GM12891 (cell line): ENCODE data around the gene DMD.

Experiments
- DNase-seq: peaks from one replicate; pipeline ENCODE4 v3.0.0; 2011; ENCODE audit warnings: low spot score; ENCODE audit not compliant: insufficient read length
- FAIRE-seq: peaks from 2 replicates; lab custom pipeline; 2011; peaks lifted over from hg19 to GRCh38; lab: Jason Lieb, UNC
- PAX5 ChIP-seq: IDR thresholded peaks from 2 replicates; pipeline ENCODE4 v1.6.1; 2011; ENCODE audit warnings: low read length, moderate library complexity, mild to moderate bottlenecking; ENCODE audit not compliant: insufficient read depth, severe bottlenecking
- POLR2A ChIP-seq: IDR thresholded peaks from 2 replicates; pipeline ENCODE4 v1.6.1; 2011; ENCODE audit warnings: low read depth, low read length, control low read depth
- POLR2AphosphoS5 ChIP-seq: IDR thresholded peaks from 2 replicates; pipeline ENCODE4 v1.6.1; 2011; ENCODE audit warnings: low read depth, low read length, control low read depth
- POU2F2 ChIP-seq: IDR thresholded peaks from 2 replicates; pipeline ENCODE4 v1.6.1; 2011; ENCODE audit warnings: low read depth, mild to moderate bottlenecking, control low read depth, low read length, moderate library complexity
- SPI1 ChIP-seq: IDR thresholded peaks from 2 replicates; pipeline ENCODE4 v1.6.1; 2011; ENCODE audit warnings: low read depth, low read length, control low read depth
- TAF1 ChIP-seq: IDR thresholded peaks from 2 replicates; pipeline ENCODE4 v1.6.1; 2011; ENCODE audit warnings: low read depth, low read length, control low read depth

DMD gene

DNA sequence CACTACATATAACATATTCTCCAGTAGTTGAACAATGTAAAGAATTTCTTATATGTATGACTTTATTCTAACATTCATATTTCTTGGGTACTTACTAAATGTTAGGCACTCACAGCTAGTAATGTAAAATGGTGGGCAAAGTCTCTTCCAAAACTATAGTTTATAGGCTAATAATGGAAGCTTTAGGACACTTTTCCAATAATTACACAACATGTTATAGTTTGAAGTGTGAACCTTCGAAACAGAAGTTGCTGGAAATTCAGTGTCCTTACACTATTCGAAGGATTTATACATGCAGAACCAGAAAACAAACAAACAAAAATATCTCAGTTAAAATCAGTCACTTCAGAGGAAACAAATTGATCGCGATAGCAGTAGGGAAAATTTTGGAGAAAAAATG lies 212.6 kb downstream of the DMD start:
- DNase-seq (no peak), FAIRE-seq (no peak)
- TF ChIP-seq POU2F2 (no peak), PAX5 (no peak), POLR2AphosphoS5 (no peak), SPI1 (no peak), TAF1 (no peak), POLR2A (no peak)

DNA sequence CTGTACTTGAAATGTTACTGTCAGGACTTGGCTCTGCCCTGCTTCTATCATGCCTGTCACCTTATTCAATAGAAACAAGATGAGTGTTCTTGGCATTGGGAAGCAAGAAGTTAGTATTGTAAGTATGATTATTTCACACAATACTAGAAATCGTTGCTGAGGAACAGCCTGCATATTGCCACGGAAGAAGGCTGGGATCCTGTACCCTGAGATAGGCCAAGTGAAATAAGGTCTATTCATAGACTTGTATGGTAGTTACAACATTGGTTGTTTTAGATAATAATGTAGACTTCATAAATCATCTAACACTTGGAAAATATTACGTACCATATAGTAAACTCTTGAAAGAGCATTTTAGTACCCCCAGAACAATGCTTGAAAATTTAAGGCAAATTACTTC lies 215.9 kb downstream of the DMD start:
- DNase-seq (no peak), FAIRE-seq (no peak)
- no peak for TF ChIP-seq TAF1
- TF ChIP-seq POLR2AphosphoS5: no peak
- no peak for TF ChIP-seq POLR2A
- no peak for TF ChIP-seq PAX5
- TF ChIP-seq SPI1: no peak
- TF ChIP-seq POU2F2: no peak

DNA sequence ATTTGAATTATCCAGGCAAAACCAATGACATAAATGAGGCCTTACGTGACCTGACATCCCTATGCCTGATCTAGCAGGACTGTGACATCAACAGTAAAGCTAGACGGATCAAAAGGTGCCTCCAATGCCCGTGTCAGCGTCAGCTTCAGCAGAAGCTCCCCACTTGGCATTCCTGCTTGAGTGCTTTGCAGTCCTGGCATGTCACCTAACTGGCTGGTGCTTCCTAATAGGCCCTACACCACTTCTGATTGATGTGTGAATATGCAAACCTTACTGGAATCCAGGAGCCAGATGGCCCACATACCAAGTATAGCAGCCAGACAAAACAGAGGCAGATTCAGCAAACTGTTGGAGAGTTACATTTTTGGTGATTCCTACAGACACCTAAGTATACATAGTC lies 224.2 kb downstream of the DMD start:
- no peak for TF ChIP-seq SPI1
- no peak for TF ChIP-seq POLR2A
- no peak for TF ChIP-seq POLR2AphosphoS5
- TF ChIP-seq PAX5: no peak
- TF ChIP-seq POU2F2: no peak
- TF ChIP-seq TAF1: no peak
- FAIRE-seq (no peak), DNase-seq (no peak)

DNA sequence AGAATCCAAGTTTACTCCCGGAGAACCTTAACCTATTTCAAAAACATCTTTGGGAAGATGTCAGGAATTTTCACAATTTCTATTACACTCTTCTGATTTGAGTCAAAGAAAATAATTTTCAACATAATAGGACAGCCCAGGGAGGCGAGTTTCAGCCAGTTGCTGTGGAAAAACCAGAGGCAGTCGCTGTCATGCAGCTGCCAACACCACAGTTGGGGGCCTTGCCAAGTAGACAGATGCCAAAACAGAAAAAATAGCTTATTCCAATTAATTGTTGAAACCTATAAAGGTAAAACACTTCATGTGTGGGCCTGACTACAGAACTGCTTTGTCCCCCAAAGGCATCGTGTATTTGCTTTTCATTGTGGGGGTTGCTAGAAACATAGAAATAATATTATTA lies 225.8 kb downstream of the DMD start:
- DNase-seq (no peak), FAIRE-seq (no peak)
- TF ChIP-seq TAF1 (no peak), POLR2AphosphoS5 (no peak), POU2F2 (no peak), SPI1 (no peak), PAX5 (no peak), POLR2A (no peak)

DNA sequence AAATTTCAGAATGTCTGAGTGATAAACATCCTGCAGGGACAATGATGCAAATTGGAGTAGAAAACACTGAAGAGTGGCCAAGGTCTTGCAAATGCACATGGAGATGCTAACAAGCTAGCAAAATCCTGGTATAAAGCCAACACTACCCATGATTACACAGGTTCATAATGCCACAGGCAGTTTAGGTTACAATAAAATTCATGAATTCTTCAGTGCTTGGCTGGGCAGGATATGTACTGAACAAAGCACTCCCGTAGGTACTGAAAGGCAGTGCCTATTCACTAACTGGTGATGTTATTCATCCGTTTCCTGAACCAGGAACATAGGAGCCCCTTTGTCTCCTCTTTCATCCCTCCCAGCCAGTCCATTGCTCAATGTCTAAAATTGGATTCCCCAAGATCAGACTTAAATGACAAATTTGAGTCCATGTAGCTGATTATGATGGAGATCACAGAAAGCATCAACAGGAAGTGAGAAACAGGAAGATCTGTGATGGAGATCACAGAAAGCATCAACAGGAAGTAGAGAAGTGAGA lies 244.5 kb downstream of the DMD start:
- DNase-seq (no peak), FAIRE-seq (no peak)
- TF ChIP-seq POLR2A: no peak
- no peak for TF ChIP-seq TAF1
- no peak for TF ChIP-seq PAX5
- TF ChIP-seq POU2F2: no peak
- TF ChIP-seq POLR2AphosphoS5: no peak
- TF ChIP-seq SPI1: no peak

DNA sequence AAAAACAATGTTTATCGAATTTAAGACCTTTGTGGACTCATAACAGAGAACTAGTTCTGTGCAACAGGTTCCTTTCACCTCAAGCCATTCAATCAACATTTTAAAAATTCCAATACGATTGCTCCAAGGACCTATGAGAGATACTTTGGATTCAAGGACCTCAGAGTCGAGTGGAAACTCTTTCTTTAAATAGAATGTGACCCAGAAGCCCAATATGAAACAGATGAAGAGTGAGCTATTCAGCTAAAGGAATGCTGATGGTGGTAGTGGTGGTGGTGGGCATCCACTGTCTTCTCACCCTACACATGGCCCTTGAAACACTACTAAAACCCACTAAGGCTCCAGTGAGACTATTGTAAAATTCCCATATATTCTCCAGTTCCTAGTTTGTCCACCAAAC lies 257.2 kb downstream of the DMD start:
- no peak for DNase-seq
- no peak for TF ChIP-seq POLR2AphosphoS5
- FAIRE-seq: no peak

DNA sequence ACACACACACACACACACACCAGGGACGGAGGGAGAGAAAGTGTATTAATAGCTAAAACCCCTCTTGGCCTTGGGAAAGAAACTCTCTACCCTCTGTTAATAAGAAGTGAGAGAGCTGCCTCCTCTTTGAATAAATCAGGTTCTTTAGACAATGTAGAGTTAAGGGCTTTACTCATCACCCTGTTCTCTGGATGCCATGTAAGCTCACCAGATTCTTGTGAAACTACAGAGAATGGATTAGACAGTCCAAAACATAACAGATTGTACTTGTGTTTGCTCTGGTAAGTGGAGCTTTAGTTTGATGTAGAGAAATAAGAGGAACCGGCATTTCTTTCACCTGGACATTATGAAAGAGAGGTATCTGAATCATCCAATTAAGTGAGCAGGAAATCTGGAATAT lies 263.2 kb downstream of the DMD start:
- TF ChIP-seq TAF1 (no peak), POU2F2 (no peak), POLR2A (no peak), POLR2AphosphoS5 (no peak), PAX5 (no peak), SPI1 (no peak)
- DNase-seq (no peak), FAIRE-seq (no peak)

DNA sequence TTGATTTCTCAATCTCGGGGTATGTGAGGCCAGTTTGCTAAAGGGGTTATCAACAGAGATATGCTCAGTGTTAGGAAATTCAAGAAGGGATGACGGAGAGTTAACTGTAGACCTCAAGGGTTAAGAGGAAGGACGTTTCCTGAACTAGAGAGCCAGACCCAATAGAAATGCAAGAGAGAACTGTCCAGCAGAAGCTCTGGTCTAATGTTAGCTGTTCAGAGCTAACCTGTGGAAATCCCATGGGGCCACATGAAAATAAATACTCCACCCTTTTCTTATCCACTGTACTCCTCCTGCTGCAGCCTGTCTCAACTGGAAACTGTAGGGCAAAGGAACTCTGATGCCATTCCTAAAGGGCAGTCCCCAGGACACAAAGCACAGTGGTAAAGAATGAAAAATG lies 274.3 kb downstream of the DMD start:
- DNase-seq (no peak), FAIRE-seq (no peak)
- TF ChIP-seq POLR2A (no peak), PAX5 (no peak), POU2F2 (no peak), POLR2AphosphoS5 (no peak), SPI1 (no peak), TAF1 (no peak)

DNA sequence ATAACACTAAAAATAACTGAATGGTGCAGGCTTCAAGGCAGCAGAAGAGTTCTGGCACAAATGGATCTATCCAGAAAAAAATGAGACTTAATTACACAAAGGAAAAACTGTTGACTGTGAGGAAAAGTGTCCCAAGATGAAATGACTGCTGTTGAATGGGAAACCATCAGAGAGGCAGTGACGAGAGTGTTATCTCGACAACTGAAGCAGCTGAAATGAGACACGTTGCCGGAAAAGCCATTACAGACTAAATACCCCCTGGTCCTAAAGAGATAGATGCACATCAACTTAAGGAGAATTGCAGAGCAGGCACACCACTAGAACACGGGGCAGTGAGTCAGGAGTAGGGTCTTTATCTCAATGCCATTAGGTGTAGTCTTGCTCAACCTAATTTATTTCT lies 277.8 kb downstream of the DMD start:
- DNase-seq: no peak
- TF ChIP-seq TAF1: no peak
- no peak for TF ChIP-seq POU2F2
- no peak for TF ChIP-seq SPI1
- no peak for TF ChIP-seq PAX5
- no peak for TF ChIP-seq POLR2A
- TF ChIP-seq POLR2AphosphoS5: no peak
- FAIRE-seq: no peak

DNA sequence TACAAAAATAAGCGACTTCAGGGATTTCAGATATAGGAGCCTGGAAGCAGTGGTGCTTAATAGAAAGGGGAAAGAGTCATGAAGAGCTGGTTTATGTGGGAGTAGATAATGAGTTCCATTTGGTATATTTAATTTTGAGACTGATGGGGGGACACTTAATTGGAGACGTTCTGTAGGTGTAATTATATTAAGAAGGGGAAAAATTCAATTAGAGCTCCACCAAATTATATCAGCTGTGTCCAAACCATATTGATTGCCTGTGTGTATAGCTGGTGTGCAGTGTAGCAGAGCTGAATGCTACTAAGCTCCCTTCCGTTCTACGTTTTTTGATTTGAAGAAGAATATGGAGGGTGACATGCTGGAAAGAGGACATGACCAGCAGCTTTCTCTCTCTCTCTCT lies 282.3 kb downstream of the DMD start:
- TF ChIP-seq TAF1 (no peak), SPI1 (no peak), POLR2A (no peak), POLR2AphosphoS5 (no peak), PAX5 (no peak), POU2F2 (no peak)
- FAIRE-seq (no peak), DNase-seq (no peak)

DNA sequence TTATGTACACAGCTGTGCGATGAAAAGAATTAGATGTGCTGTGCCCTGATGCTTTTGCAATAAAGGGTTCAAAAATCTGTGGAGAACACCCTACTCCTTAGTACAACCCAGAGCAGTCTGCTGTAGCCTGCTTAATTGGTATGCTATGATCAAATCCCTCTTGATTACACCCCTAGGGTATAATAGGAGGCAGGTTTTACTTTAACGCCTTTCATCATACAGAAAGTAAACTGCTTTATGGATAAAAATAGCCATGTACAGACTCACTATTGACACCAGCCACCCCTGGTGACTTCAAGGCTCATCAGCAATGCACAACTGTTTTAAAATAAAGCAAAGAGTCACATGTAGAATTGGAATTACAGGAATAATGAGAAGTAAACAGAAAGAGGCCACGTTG lies 315.3 kb downstream of the DMD start:
- DNase-seq (no peak), FAIRE-seq (no peak)
- TF ChIP-seq TAF1: no peak
- TF ChIP-seq POLR2A: no peak

DNA sequence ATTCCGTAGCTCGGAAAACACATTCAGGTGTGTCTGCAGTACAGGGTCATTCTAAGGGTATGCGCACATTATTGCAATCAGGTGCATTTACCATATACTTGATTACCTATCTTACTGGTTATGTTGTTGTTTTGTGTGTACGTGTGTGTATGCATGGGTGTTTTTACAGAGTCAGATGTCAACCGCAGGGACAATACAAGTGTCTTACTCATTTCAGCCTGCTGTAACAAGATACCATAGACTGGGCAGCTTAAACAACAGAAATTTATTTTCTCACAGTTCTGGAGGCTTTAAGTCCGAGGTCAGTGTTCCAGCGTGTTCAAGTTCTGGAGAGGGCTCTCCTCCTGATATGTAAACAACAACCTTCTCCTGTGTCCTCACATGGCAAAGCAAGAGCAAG lies 316.7 kb downstream of the DMD start:
- DNase-seq (no peak), FAIRE-seq (no peak)
- TF ChIP-seq PAX5 (no peak), POLR2AphosphoS5 (no peak), SPI1 (no peak), POLR2A (no peak), POU2F2 (no peak), TAF1 (no peak)
